Upper lobe of left lung (tissue), 4 donors: Measurements from ENCODE around the gene VANGL2.
A peak's percentile ranks its signal among the peaks of the same experiment; 100 is the strongest.

Experiments used
- EP300 ChIP-seq, 4 donors: sonication (generic); formaldehyde crosslinking; IDR thresholded peaks; one replicate each; pipeline ENCODE4 v1.5.1; 2017; ENCODE audit warnings: antibody characterized with exemption in 4 of 4, control low read depth in 2 of 4
- POLR2A ChIP-seq, 4 donors: fragments of 450-650 bp; IDR thresholded peaks; one replicate each; pipeline ENCODE4 v1.5.1; 2016 to 2017; ENCODE audit warnings: antibody characterized with exemption in 4 of 4, mild to moderate bottlenecking in 2 of 4
- POLR2AphosphoS5 ChIP-seq, 2 donors: sonication (generic); formaldehyde crosslinking; IDR thresholded peaks; one replicate each; pipeline ENCODE4 v1.5.1; 2017; ENCODE audit warnings: antibody characterized with exemption in 2 of 2
- TF ChIP-seq, protein P1 (sequence below), 6 experiments: fragments of 450-650 bp in 4 of 6; fragments of 200-600 bp in 2 of 6; sonication (generic) in 2 of 6; IDR thresholded peaks; one replicate each; pipeline ENCODE4 v1.5.1; 2016 to 2019; ENCODE audit warnings: antibody characterized with exemption in 6 of 6

DNA sequence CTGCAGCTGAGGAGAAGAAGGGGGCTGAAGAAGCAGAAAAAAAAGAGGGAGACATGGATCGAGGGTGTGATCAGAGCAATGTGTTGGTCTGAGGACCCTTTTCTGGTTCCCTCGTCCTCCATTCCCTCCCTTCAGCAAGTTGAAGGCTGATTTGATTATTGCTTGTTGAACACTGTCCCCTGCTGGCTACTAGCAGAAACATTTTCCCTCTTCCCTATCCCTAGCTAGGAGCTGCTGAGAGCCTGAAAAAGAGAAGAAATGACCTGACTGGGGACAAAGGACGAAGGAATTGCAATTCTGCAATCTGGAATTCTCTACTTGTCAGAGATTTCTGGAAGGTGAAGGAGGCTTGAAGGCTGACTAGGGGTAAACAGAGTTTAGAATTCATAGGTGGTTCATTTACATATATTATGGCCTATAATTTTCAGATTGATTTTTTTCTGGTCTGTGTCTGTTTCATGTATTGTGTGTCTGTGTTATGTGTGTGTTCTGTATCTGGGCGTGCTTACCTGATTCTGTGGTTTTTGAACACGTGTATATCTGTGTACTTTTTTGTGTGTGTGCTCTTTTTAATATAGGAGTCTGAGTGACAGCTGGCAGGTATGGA, 23.7 kb upstream of the VANGL2 start:
- TF ChIP-seq, protein P1, sequence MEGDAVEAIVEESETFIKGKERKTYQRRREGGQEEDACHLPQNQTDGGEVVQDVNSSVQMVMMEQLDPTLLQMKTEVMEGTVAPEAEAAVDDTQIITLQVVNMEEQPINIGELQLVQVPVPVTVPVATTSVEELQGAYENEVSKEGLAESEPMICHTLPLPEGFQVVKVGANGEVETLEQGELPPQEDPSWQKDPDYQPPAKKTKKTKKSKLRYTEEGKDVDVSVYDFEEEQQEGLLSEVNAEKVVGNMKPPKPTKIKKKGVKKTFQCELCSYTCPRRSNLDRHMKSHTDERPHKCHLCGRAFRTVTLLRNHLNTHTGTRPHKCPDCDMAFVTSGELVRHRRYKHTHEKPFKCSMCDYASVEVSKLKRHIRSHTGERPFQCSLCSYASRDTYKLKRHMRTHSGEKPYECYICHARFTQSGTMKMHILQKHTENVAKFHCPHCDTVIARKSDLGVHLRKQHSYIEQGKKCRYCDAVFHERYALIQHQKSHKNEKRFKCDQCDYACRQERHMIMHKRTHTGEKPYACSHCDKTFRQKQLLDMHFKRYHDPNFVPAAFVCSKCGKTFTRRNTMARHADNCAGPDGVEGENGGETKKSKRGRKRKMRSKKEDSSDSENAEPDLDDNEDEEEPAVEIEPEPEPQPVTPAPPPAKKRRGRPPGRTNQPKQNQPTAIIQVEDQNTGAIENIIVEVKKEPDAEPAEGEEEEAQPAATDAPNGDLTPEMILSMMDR (IDR thresholded peaks at IDR 0.05): peak; percentile 72 to 87 (median 83)
- TF ChIP-seq EP300 (IDR thresholded peaks at IDR 0.05) (no peak), POLR2A (IDR thresholded peaks at IDR 0.05) (no peak), POLR2AphosphoS5 (IDR thresholded peaks at IDR 0.05) (no peak)
